HG03469 (cell line): ENCODE measurements around the gene MLXIP.

Source experiments
- ATAC-seq: cut with Tn5 transposase; IDR thresholded peaks from one replicate; pipeline ENCODE4 v1.9.1; 2021; ENCODE audit warnings: mild to moderate bottlenecking, moderate library complexity, moderate number of reproducible peaks; ENCODE audit not compliant: unreplicated experiment

Gene MLXIP

DNA sequence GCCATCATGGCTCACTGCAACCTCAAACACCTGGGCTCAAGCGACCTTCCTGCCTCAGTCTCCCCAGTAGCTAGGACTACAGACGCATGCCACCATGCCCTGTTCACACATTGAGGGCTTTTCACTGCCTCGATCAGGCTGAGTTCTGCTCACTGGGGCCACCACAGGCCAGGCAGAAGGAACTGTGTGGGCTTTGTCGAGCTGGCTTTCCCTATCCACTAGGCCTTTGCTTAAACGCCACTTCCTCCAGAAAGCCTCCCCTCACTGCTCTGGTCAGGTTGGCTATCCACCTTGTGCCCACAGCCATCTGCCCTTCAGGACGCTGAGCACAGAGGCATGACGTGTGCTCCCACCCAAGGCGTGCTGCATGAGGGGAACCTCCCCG is 45.2 kb downstream of the MLXIP start:
- no peak for ATAC-seq

DNA sequence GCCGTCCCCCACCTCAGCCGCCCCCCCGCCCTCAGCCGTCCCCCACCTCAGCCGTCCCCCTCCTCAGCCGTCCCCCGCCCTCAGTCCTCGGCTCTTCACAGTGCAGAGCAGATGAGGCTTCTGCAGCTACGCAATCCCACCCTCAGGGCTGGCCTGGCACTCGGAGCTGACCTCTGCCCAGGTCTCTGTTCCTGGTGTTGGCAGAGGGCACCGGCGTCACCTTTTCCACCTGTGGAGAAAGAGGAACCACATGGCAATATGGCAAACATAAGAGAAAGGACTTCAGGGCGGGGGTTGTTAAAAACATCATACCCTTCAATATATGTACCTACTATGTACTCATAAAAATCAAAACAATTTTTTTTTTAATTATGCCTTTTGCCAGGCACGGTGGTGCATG is 45.8 kb downstream of the MLXIP start:
- no peak for ATAC-seq

DNA sequence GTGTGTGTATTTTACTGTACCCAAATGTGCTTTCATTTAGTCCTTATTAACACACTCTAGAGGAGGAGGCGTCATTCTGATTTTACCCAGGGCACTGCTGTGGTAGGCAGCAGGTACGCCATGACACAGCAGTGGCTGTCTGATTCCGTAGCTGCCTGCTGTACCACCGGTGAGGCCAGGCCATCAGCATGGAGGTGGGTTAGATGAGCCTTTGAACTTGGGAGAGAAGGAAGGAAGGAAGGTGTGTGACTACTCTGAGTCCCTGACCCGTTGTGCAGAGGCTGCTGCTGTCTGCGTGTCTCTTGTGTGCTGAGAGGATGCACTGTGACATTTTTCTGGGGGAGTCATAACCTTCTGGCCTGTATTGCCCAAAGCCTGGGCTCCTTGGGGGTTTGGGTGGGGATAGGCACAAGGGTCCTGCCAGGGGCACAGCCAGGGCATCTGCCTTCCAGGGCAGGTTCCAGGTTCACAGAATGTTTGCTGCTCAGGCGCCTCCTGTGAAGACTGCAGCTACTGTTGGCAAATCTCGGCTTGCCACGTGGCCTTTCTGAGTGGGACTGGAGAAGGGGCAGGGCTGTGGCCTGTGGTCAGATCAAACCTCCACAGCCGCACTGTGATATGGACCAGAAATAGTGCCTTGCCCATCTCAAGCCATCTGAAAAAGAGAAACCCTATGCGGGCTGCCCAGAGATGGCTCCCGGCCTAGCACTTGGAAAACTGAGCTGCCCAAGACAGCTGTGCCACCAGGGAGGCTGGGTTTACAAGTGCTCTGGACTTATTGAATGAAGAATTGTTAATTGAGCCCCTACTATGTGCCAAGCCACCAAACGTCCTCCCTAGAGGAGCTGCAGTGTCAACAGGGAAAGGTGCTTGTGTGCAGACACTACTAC is 47.1 kb downstream of the MLXIP start:
- ATAC-seq, result no peak

DNA sequence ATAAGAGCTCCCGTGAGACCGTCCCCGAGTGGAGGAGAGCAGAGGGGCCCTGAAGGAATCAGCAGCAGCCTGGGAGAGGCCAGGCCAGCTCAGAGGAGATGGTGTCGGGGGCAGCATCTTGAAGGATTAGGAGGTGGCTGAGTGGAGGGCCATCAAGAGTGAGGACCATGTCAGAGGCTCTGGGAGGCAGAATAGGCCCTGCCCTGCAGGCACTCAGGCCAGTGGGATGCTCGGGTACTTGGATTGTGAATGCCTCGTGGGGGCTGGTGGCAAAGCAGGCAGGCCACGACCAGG is 47.7 kb downstream of the MLXIP start:
- no peak for ATAC-seq

DNA sequence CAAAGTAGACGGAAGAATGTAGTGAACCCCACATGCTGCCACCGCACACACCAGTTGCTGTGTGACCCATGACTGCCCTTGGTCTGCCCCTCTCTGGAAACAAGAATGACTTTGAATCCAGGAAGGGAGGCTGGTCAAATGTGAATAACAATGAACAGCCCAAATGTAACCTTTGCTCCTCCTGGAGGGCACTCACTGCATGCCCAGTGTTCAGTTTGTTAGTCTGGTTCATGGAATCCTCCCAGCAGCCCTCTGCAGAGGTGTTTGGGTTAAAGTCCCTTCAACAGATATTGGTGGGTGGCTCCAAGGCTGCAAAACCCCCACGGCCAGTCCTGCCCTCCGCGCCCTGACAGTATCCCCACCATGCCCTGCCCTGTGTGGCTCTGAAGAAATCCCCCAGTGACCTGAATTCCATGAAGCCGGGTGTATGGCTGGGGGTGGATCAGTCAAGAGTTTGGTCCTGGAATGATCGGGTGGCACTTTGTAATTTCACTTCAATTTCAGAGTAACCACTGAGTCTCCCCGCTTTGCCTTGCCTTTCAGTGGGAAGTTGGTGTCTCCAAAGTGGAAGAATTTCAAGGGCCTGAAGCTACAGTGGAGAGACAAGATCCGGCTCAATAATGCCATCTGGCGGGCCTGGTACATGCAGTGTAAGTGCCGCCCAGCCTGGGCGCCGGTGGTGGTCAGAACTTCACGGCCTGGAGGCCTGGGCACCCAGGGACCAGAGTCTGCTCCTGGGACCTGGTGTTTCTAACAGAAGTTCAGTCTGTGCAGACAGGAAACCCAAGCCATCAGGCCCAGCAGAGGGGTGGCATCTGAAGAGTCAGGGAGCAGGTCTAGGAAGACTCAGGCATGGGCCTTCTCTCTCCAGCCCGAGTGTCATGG is 48.4 kb downstream of the MLXIP start:
- ATAC-seq, result no peak

DNA sequence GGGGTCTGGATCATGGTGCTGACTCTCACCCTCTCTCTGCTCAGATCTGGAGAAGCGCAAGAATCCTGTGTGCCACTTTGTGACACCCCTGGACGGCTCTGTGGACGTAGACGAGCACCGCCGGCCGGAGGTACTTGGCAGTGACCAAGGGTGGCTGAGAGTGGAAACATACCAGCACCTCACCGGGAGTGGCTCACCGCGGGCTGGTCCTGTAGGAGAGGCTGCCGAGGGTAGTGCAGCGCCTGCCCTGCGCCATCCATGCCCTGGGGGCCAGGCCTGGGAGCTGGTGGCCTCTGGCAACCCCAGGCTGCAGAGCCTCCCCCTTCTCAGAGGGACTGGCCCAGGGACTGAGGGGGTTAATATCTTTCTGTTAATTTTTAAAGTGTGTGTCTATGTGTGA is 49.3 kb downstream of the MLXIP start:
- no peak for ATAC-seq

DNA sequence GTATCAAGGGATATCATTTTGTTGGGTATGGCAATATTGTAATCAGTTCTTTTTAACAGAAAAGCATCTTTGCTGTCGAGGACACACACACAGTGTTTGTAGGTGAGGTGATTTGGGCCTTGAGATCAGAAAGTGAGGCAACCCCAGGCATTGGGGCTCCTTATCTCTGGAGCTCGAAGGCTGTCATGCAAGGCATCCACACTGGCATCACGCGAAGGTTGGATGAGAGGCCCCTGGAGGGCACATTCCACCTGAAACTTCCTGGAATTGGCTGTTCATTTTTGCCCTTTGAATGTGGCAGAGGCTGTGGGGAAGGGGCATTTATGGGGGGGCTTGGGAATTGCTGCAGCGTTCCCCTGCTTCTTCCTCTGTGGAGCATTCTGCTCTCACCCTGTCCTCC is 49.9 kb downstream of the MLXIP start:
- no peak for ATAC-seq

DNA sequence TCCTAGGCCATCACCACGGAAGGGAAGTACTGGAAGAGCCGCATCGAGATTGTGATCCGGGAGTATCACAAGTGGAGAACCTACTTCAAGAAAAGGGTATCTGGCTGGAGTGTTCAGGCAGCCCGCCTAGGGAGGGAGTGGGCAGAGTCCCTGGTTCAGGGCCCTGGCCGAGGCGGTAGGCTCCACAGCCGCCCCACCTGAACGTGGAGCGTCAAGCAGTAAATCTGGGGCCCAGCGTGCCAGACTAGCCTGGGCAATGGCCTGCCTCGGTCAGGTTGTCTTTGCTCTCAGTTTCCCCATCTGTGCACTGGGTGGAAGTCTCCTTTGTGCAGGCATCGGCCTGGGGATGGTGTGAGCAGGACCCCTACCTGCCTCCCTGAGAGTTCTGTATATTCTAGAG is 50.6 kb downstream of the MLXIP start:
- no peak for ATAC-seq

DNA sequence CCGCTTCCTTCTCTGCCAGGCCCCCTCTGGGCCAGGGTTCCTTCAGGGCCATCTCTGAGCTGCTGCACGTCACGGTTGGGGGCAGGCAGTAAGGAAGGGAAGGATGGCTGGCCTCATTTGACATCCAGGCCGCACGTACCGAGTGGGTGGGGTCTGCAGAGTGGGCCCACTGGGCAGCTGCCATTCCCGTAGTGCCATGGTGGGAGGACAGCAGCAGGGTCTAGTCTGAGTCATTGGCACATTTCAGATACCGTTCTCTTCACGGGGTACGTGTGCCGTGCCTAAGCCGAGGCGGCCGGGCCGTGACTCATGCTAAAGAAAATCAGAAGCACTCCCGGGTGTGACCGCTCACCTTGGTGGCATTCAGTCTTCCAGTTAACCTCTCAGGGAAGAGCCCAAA is 51.6 kb downstream of the MLXIP start:
- ATAC-seq, result no peak

DNA sequence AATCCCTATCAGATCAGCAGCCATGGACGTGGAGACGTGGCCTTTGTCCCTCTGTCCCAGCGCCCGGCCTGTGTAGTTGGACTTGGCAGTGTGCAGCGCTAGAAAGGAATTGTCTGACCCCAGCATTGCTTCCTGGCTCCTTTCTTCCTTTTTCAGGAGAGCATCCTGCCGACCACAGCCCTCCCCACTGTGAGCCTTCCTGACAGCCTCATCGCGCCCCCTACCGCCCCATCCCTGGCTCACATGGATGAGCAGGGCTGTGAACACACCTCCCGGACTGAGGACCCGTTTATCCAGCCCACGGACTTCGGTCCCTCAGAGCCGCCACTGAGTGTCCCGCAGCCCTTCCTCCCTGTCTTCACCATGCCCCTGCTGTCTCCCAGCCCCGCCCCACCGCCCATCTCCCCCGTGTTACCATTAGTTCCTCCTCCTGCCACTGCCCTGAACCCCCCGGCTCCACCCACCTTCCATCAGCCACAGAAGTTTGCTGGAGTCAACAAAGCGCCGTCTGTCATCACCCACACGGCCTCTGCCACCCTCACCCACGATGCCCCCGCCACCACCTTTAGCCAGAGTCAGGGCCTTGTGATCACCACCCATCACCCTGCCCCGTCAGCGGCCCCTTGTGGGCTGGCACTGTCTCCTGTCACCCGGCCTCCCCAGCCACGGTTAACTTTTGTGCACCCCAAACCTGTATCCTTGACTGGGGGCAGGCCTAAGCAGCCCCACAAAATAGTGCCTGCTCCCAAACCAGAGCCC is 54.8 kb downstream of the MLXIP start:
- ATAC-seq, result no peak

DNA sequence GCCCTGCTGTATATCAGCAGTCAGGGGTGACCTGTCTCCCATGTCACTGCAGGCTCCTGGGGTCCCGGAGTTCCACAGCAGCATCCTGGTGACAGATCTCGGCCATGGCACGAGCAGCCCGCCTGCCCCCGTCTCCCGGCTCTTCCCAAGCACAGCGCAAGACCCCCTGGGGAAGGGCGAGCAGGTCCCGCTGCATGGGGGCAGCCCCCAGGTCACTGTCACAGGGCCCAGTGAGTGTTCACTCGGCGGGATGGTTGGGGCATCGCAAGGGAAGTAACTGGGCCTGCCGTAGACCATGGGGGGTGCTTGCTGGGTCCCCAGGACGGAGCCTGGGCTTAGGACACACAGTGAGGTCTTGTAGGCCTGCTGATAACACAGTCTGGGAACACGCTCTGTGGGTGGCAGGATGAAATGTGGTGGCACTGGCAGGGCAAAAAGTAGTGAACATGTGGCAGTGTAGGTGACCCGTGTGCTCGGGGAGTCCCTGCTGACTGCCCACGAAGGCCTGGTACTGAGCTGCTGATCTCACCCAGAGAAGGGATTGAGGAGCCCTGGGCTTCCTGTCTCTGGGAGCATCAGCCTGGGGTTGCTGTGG is 57.0 kb downstream of the MLXIP start:
- ATAC-seq, result no peak

DNA sequence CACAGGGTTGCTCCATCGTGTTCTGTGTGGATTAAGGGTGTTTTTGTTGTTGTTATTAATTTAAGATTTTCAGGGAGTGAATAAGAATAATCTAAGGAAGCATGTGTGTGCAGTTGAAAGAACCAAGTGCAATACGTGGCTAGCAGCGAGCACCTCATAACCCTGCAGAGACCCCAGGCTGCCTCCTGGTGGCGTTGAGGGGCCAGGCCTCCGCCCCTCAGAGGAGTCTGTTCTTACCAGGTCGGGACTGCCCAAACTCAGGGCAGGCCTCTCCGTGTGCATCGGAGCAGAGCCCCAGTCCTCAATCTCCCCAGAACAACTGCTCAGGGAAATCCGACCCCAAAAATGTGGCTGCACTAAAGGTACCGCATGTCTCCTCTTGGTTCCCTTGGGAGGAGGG is 58.7 kb downstream of the MLXIP start:
- no peak for ATAC-seq

DNA sequence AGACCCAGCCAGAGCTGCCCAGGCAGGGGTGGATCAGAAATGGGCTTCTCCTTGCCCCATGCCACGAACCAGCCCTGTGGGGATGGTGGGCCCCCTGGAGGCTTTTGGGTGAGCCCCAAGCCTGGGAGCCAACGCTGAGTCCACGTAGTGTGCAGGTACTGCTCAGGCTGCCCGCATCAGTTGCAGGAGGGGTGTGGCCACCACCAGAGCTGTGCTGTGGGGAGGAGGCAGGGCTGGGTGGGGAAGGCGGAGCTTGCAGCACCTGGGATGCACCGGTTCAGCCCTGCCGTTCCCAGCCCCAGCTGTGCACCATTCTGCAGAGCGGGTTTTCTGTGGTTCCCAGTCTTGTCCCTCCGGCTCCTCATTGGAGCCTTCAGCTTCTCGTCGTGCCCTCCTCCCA is 59.1 kb downstream of the MLXIP start:
- no peak for ATAC-seq

DNA sequence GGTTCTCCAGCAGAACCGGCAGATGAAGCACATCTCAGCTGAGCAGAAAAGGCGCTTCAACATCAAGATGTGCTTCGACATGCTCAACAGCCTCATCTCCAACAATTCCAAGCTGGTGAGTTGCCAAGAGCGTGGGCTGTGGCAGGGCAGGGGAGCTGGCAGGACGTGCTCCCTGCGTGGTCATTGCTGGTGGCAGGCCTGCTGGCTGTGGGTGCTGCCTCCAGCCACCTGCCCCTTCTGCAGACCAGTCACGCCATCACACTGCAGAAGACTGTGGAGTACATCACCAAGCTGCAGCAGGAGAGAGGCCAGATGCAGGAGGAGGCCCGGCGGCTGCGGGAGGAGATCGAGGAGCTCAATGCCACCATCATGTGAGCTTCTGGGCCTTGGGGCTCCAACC is 59.6 kb downstream of the MLXIP start:
- no peak for ATAC-seq

DNA sequence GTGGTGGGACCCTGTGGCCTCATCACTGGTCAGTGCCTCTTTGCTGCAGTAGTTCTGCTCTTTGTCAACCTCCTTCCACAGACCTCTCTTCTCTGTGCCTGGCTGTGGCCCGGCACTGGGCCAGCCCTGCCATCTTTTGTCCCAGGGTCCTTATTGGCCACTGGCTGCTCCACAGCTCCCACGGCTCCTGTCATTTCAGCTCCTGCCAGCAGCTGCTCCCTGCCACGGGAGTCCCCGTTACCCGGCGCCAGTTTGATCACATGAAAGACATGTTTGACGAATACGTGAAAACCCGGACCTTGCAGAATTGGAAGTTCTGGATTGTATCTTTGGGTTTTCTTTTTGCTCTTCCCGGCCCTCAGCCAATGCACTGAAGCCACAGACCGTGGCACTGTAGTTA is 60.1 kb downstream of the MLXIP start:
- no peak for ATAC-seq

DNA sequence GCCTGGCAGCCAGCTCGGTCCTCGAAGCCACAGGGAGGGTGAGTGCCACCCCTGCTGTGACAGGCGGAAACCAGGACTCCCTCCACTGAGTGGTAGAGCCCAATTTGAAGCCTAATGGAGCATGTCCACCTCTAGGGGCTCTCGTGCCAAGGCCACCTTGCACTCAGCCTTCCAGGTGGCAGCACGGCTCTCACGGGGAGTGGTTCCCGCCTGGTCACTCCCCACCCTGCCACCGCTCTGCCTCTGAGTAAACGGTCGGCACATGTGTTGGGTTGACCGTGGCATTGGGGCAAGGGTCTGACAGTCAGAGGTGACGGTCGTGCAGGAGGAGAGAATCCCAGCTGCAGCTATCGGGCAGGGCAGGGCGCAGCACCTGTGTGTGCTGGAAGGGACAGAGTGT is 60.7 kb downstream of the MLXIP start:
- no peak for ATAC-seq

DNA sequence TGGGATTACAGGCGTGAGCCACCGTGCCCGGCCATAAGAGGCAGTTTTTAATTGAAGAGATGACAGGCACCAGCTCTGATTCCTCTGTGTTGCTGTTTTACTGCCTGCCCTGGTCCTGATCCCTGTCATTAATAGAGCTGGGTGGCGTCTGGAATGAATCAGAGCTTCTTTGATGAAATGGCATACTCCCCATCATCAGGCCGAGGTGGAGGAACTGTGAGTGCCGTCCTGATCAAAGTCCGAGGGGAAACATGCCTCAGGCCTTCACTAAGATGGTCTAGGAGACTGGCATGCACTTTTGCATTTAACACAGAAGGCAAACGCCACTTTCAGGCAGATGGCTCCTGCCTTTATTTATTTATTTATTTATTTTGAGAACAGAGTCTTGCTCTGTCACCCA is 61.4 kb downstream of the MLXIP start:
- no peak for ATAC-seq

DNA sequence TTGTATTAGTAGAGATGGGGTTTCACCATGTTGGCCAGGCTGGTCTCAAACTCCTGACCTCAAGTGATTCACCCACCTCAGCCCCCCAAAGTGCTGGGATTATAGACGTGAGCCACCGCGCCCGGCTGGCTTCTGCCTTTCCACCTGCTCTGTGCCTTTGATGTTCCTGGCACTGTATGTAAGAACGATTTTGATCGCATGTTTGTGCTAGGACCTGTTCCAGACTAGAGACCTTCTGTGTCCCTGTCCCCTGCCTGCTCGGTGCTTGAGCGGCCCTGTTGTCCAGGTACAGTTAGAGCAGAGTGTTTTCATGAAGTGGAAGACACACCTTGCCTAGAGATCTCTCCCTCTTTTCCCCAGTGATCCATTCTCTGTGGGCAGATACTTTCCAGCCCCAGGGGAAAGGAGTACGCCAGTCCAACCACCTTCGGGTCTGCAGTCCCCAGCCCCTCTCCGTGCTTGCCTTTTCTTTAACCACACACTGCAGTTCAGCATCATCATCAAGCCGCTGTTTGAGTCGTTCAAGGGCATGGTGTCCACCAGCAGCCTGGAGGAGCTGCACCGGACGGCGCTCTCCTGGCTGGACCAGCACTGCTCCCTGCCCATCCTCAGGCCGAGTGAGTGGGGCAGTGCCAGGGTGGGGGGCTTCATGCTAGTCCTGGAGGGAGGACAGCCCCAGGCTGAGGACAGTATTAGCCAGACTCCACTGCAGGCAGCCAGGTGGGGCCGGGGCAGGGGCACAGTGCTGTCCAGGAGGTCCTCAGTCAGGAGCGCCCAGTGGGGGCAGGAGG is 62.1 kb downstream of the MLXIP start:
- ATAC-seq, result no peak

DNA sequence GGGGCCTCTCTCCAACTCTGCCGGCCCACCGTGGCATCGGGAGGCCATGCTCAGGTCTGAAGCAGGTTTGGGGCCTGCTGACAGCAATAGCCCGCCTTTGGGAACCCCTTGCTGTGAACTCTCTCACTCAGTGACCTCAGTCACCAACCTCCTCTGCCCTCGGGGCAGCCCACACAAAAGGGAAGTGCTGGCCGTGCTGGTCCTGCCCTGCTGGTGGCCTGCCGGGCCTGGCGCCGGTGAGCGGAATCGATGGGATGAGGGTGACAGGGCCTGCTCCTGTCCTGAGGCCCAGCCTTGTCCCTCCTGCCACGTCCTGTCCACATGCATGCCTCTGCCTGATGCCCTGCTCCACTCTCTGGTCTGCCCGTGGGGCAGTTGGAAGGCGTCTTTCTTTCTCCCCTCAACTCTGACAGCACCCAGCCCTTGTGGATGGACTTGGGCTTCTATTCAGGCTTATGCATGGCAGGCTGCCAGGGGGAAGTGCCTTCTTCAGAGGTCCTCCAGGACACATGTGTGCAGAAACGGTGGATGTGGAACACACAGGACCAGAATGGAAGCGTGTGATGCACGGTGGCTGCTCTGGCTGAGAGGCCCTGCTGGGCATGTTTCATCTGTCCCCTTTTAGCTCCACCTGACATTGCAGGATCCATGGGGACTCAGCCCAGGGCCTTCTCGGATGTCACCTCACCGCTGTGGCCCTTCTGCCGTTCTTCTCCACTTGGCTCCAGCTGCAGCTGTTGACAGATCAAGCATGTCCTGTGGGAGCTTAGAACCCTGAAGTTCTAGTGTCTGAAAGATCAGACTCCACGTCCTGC is 63.6 kb downstream of the MLXIP start:
- ATAC-seq, result no peak

DNA sequence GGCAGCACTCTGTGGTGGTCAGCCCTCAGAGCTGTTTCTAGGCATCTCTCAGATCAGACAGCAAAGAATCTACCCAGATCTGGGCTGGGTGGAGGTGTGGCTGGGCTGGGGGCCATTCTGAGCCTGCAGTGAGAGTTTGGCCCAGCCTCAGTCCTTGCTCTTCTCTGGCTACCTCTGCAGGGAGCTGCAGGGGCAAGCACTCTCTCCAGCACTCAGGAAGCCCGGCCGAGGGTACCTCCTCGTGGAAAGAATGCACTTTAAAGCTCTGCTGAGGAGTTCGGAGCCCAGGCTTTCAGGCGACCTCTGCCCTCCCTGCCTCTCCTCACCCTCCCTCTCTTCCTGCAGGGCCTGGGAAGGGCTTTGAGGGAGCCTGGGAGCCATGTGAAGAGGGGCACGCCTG is 64.3 kb downstream of the MLXIP start:
- no peak for ATAC-seq
